ENCODE data around the gene BEST3. TPM values are rescaled to one million over a fixed set of nuclear protein-coding genes. Genes with fewer than 3 reads are reported as not detected.

BEST3 gene
- total RNA-seq, 6 experiments from 2014 or later, result 0.10 to 0.15 TPM; not detected in 4

- H3K4me3 Mint-ChIP-seq, result no peak overlapping the region
- no peaks in the 10 kb centered on the region for H3K9me3 Mint-ChIP-seq
- no peak overlapping the region for H3K27ac Mint-ChIP-seq
- H3K36me3 Mint-ChIP-seq (ENCODE audit: low read depth), result no peaks in the 10 kb centered on the region
- H3K27me3 Mint-ChIP-seq (ENCODE audit: insufficient read depth), result peaks cover 4% of the 10 kb centered on the region
- no peak for DNase-seq
- no peak for TF ChIP-seq CTCF (IDR thresholded peaks at IDR 0.05)
- H3K4me1 Mint-ChIP-seq (ENCODE audit: low read depth), result no peaks in the 10 kb centered on the region
These were observed 34.5 kb upstream of the BEST3 start for GRCh38 chr12:69733638-69734037.

GRCh38 chr12:69732088-69732487 is 33.0 kb upstream of the BEST3 start:
- Mint-ChIP-seq H3K4me3 (no peak overlapping the region), H3K36me3 (ENCODE audit: low read depth) (no peaks in the 10 kb centered on the region), H3K27me3 (ENCODE audit: insufficient read depth) (peaks cover 4% of the 10 kb centered on the region), H3K27ac (no peak overlapping the region), H3K4me1 (ENCODE audit: low read depth) (no peaks in the 10 kb centered on the region), H3K9me3 (no peaks in the 10 kb centered on the region)
- TF ChIP-seq CTCF (IDR thresholded peaks at IDR 0.05), result no peak
- no peak for DNase-seq

DNA sequence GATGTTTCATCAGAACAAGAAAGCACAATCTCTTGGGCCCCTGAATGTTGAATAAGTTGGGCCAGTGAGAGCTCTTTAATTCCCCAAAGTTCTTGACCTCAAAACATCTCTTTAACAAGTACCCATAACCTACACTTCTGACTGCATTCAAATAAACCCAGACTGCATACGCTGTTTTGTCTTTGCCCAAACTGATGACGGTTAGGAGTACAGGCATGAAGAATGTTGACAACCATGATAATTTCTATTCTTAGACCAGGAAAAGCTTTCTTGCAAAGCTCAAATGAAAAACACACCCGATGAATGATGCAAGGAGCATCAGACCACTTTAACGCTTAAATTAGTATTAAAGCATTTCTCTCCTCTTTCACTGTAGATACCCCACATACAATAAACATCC is 27.8 kb upstream of the BEST3 start:
- TF ChIP-seq CTCF (IDR thresholded peaks at IDR 0.05), result no peak
- Mint-ChIP-seq H3K36me3 (ENCODE audit: low read depth) (no peaks in the 10 kb centered on the region), H3K4me3 (no peak overlapping the region), H3K4me1 (ENCODE audit: low read depth) (no peaks in the 10 kb centered on the region), H3K27ac (no peak overlapping the region), H3K9me3 (no peaks in the 10 kb centered on the region), H3K27me3 (ENCODE audit: insufficient read depth) (peaks cover 7% of the 10 kb centered on the region; the same call in 1 of the 2 replicates)
- DNase-seq, result no peak

DNA sequence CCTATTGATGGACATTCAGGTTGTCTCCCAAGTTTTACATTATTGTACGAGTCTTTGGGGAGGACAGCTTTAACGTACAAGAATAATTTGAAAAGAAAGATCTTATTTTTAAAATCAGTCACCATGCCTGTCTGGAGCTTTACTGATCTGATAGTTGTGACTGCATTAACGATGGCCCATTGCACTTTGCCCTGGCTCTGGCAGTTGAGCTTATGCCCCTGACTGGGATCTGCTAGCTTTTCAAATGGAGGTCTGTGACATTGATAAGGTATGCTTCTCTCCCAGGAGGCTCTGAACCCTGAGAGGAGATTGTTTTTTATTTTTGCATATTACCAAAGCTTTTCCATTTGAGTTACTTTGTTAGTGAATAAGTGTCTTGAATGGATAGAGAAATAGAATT is 21.6 kb upstream of the BEST3 start:
- Mint-ChIP-seq H3K4me3 (no peak overlapping the region), H3K27me3 (ENCODE audit: insufficient read depth) (peaks cover 20% of the 10 kb centered on the region), H3K4me1 (ENCODE audit: low read depth) (no peaks in the 10 kb centered on the region), H3K9me3 (no peaks in the 10 kb centered on the region), H3K36me3 (ENCODE audit: low read depth) (no peaks in the 10 kb centered on the region), H3K27ac (no peak overlapping the region)
- no peak for TF ChIP-seq CTCF (IDR thresholded peaks at IDR 0.05)
- DNase-seq, result no peak

DNA sequence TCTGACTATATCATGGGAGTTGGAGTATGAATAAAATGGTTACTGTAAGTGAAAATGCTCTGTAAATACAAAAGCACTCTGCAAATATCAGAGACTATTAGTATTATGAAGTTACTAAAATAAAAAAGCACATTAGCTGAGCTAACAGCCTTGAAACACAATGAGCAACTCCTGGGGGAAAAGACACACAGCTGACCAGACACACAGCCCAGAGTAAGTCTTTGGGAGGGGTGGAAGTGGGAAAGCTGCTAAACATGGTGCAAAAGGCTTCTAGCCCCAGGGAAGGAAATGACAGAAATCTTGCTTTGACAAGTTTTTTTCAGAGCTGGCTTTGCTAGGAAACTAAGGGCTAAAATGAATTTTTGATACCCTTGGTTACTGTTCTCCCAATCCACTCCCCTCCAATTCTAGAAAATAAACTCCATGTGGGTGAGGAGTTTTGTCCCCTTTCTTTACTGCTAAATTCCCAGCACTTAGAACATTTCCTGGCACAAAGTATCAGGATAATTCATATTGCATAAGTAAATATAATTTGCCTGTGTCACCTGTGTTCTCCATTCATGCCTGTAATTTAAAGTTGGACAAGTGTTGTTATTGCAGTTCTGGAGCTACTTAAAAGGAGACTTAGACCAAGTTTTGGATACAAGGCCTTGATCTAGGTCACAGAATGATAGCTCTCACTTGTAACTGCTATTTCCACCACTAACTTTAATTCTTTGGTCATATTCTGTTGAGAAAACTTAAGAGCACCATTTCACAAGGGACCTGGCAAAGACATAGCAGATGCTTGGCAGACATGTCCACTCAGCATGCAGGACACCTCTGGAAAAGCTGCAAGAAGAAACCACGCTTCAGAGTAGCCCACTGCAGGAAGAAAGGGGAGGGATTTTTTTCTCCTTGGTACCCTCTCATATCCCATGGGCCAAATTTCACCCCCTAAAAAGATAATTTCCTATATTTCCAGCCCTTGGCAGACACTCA is 20.5 kb upstream of the BEST3 start:
- H3K27ac Mint-ChIP-seq, result no peak overlapping the region
- DNase-seq, result no peak
- H3K27me3 Mint-ChIP-seq (ENCODE audit: insufficient read depth), result peaks cover 20% of the 10 kb centered on the region
- no peaks in the 10 kb centered on the region for H3K9me3 Mint-ChIP-seq
- no peak for TF ChIP-seq CTCF (IDR thresholded peaks at IDR 0.05)
- H3K4me3 Mint-ChIP-seq, result no peak overlapping the region
- no peaks in the 10 kb centered on the region for H3K4me1 Mint-ChIP-seq (ENCODE audit: low read depth)
- no peaks in the 10 kb centered on the region for H3K36me3 Mint-ChIP-seq (ENCODE audit: low read depth)
